Retinal pigment epithelial cell (primary cell): ENCODE results near the gene NHERF1.

ENCODE experiments used
- DNase-seq: peaks from one replicate; pipeline ENCODE4 v3.0.0-alpha.2; 2010; ENCODE audit warnings: low read depth
- H3K4me3 ChIP-seq: 2 replicates; pipeline ENCODE4 v1.5.1; 2011; ENCODE audit warnings: mild to moderate bottlenecking, low read length, control low read depth, moderate library complexity
- CTCF ChIP-seq: conservative IDR thresholded peaks from 2 replicates; pipeline ENCODE4 v1.5.1; 2011; ENCODE audit warnings: low read depth, low read length, control low read depth, inconsistent platforms

The NHERF1 gene

GRCh38 chr17:74801896-74802295, 53.5 kb downstream of the NHERF1 start:
- no peak for DNase-seq
- TF ChIP-seq CTCF, result no peak
- H3K4me3 ChIP-seq, result no peak overlapping the region

- DNase-seq, result no peak
- no peak for TF ChIP-seq CTCF
- no peak overlapping the region for H3K4me3 ChIP-seq
Measured at GRCh38 chr17:74803388-74803930, 55.0 kb downstream of the NHERF1 start.

- no peak for TF ChIP-seq CTCF
- no peak overlapping the region for H3K4me3 ChIP-seq
- no peak for DNase-seq
Measured at GRCh38 chr17:74803971-74804370, 55.5 kb downstream of the NHERF1 start.

- no peak for TF ChIP-seq CTCF
- H3K4me3 ChIP-seq, result no peak overlapping the region
Measured at GRCh38 chr17:74804683-74805082, 56.3 kb downstream of the NHERF1 start.

GRCh38 chr17:74805591-74805991, 57.2 kb downstream of the NHERF1 start:
- no peak for DNase-seq
- no peak for TF ChIP-seq CTCF
- H3K4me3 ChIP-seq, result no peak overlapping the region

More at GRCh38 chr17:74804683-74805082, 56.3 kb downstream of the NHERF1 start:
- no peak for DNase-seq

GRCh38 chr17:74806334-74806733, 57.9 kb downstream of the NHERF1 start:
- TF ChIP-seq CTCF, result no peak
- no peak overlapping the region for H3K4me3 ChIP-seq
- DNase-seq, result no peak

- TF ChIP-seq CTCF, result no peak
- DNase-seq, result no peak
Measured at GRCh38 chr17:74807441-74807840, 59.0 kb downstream of the NHERF1 start.

More at GRCh38 chr17:74807441-74807840, 59.0 kb downstream of the NHERF1 start:
- no peak overlapping the region for H3K4me3 ChIP-seq
